Gastroesophageal sphincter (tissue), 3 donors: ENCODE measurements around the gene GRPR.

Experiments used
- POLR2A ChIP-seq, 2 donors: fragments of 450-650 bp; IDR thresholded peaks; one replicate each; pipeline ENCODE4 v1.6.1; 2017; ENCODE audit warnings: antibody characterized with exemption in 2 of 2, mild to moderate bottlenecking in 2 of 2, moderate library complexity in 1 of 2
- TF ChIP-seq, protein P1 (sequence below), 4 experiments: fragments of 200-600 bp in 2 of 4; fragments of 450-650 bp in 2 of 4; sonication (generic) in 1 of 4; IDR thresholded peaks; one replicate each; pipeline ENCODE4 v1.5.1; 2017 to 2019; ENCODE audit warnings: antibody characterized with exemption in 4 of 4, mild to moderate bottlenecking in 2 of 4, moderate library complexity in 2 of 4

DNA sequence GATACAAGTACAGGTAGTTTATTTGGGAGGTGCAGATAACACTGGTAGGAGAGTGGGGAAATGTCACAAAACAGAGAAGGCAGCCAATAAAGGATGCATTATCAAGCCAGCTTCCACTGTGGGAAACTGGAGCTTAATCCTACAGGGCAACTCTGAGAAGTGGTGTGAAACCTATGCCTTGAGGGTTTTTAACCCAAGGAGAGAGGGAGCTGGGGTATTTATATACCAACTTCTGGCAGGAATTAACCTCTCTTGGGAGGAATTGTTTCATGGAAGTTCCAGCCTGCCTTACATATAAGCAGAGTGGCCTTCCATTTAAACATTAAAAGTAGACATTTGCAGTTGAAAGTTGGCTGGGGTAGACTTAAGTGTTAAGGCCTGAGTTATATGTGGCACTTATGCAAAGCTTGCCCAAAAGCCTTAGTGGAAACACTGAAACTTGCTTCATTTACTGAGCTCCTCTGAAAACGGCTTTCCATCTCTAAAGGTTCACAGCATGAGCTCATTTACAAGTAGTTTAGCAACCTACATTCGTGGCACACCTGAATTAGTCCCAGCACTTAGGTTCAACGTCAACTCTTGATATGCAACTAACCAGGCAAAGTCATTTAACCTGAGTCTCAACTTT, 63.1 kb downstream of the GRPR start:
- TF ChIP-seq, protein P1, sequence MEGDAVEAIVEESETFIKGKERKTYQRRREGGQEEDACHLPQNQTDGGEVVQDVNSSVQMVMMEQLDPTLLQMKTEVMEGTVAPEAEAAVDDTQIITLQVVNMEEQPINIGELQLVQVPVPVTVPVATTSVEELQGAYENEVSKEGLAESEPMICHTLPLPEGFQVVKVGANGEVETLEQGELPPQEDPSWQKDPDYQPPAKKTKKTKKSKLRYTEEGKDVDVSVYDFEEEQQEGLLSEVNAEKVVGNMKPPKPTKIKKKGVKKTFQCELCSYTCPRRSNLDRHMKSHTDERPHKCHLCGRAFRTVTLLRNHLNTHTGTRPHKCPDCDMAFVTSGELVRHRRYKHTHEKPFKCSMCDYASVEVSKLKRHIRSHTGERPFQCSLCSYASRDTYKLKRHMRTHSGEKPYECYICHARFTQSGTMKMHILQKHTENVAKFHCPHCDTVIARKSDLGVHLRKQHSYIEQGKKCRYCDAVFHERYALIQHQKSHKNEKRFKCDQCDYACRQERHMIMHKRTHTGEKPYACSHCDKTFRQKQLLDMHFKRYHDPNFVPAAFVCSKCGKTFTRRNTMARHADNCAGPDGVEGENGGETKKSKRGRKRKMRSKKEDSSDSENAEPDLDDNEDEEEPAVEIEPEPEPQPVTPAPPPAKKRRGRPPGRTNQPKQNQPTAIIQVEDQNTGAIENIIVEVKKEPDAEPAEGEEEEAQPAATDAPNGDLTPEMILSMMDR (IDR thresholded peaks at IDR 0.05): no peak
- no peak for TF ChIP-seq POLR2A (IDR thresholded peaks at IDR 0.05)
